CD14-positive monocyte (primary cell): Measurements from ENCODE around the gene ZNF804B. TPM values are rescaled to one million over a fixed set of nuclear protein-coding genes. Genes with fewer than 3 reads are reported as not detected.

Experiments
- DNase-seq, 3 donors: peaks; one replicate each; pipeline ENCODE4 v3.0.0-alpha.2; 2011 to 2022
- H2AFZ ChIP-seq: 2 replicates; pipeline ENCODE4 v1.6.0; 2012; ENCODE audit warnings: mild to moderate bottlenecking, low read depth, low read length, inconsistent platforms; ENCODE audit not compliant: insufficient read depth, poor library complexity, severe bottlenecking
- H3K27ac ChIP-seq, 2 donors: 1 replicate in 1 of 2; 2 replicates in 1 of 2; pipeline ENCODE4 v1.5.1; 2012 to 2013; ENCODE audit warnings: low read length in 2 of 2, control low read depth in 1 of 2, inconsistent platforms in 1 of 2, low read depth in 1 of 2, mild to moderate bottlenecking in 1 of 2
- H3K27me3 ChIP-seq, 2 donors: one replicate each; pipeline versions ENCODE4 v1.6.0 to v1.6.1; 2011 to 2013; ENCODE audit warnings: low read length in 2 of 2; ENCODE audit not compliant: control insufficient read depth in 2 of 2, insufficient read depth in 2 of 2
- H3K36me3 ChIP-seq, 2 donors: replicated peaks in 1 of 2; 1 replicate in 1 of 2; 2 replicates in 1 of 2; pipeline versions ENCODE4 v1.5.1 to v1.6.1; 2012 to 2013; ENCODE audit warnings: low read length in 2 of 2, control low read depth in 1 of 2, inconsistent platforms in 1 of 2, mild to moderate bottlenecking in 1 of 2; ENCODE audit not compliant: insufficient read depth in 2 of 2, control insufficient read depth in 1 of 2
- H3K4me1 ChIP-seq, 2 donors: 1 replicate in 1 of 2; 2 replicates in 1 of 2; pipeline versions ENCODE4 v1.5.1 to v1.6.1; 2012 to 2013; ENCODE audit warnings: low read length in 2 of 2, control low read depth in 1 of 2, inconsistent platforms in 1 of 2, mild to moderate bottlenecking in 1 of 2, moderate library complexity in 1 of 2; ENCODE audit not compliant: insufficient read depth in 2 of 2, control insufficient read depth in 1 of 2
- H3K4me2 ChIP-seq: replicated peaks from 2 replicates; pipeline ENCODE3; 2012; ENCODE audit warnings: low read length, moderate library complexity, mild to moderate bottlenecking; ENCODE audit not compliant: poor library complexity, severe bottlenecking; ENCODE audit errors: extremely low read depth
- H3K4me3 ChIP-seq, 3 experiments: fragments of 200-600 bp in 1 of 3; sonication (generic) in 1 of 3; replicated peaks in 1 of 3; 1 replicate in 2 of 3; 2 replicates in 1 of 3; pipeline ENCODE4 v1.5.1; 2011 to 2013; ENCODE audit warnings: low read length in 3 of 3, mild to moderate bottlenecking in 3 of 3, control low read depth in 2 of 3, low read depth in 2 of 3, inconsistent platforms in 1 of 3, moderate library complexity in 1 of 3
- H3K79me2 ChIP-seq: 2 replicates; pipeline ENCODE4 v1.6.0; 2012; ENCODE audit warnings: mild to moderate bottlenecking, control low read depth, inconsistent platforms, low read length, moderate library complexity; ENCODE audit not compliant: insufficient read depth
- H3K9ac ChIP-seq: 2 replicates; pipeline ENCODE4 v1.6.0; 2017; ENCODE audit warnings: low read length, mild to moderate bottlenecking; ENCODE audit not compliant: insufficient read depth, poor library complexity, severe bottlenecking
- H3K9me3 ChIP-seq, 2 donors: replicated peaks in 1 of 2; 1 replicate in 1 of 2; 2 replicates in 1 of 2; pipeline versions ENCODE4 v1.5.1 to v1.6.1; 2012 to 2013; ENCODE audit warnings: low read length in 2 of 2, control low read depth in 1 of 2; ENCODE audit not compliant: control insufficient read depth in 1 of 2, insufficient read depth in 1 of 2
- H4K20me1 ChIP-seq: 2 replicates; pipeline ENCODE4 v1.6.0; 2012; ENCODE audit warnings: mild to moderate bottlenecking, low read length, control low read depth, moderate library complexity; ENCODE audit not compliant: insufficient read depth
- H3K27ac Mint-ChIP-seq, 7 donors: one replicate each; pipeline ENCODE4 v1.8.0; 2020; ENCODE audit warnings: mild to moderate bottlenecking in 7 of 7, mixed read lengths in 7 of 7, moderate library complexity in 6 of 7, inconsistent platforms in 2 of 7
- H3K27me3 Mint-ChIP-seq, 3 donors: one replicate each; pipeline ENCODE4 v1.8.0; 2021 to 2022; ENCODE audit warnings: low read depth in 3 of 3, mild to moderate bottlenecking in 3 of 3, mixed read lengths in 3 of 3, moderate library complexity in 3 of 3, inconsistent platforms in 1 of 3
- H3K36me3 Mint-ChIP-seq, 2 donors: one replicate each; pipeline ENCODE4 v1.8.0; 2020; ENCODE audit warnings: mixed read lengths in 2 of 2, inconsistent platforms in 1 of 2, mild to moderate bottlenecking in 1 of 2
- H3K4me1 Mint-ChIP-seq: one replicate; pipeline ENCODE4 v1.8.0; 2020; ENCODE audit warnings: mild to moderate bottlenecking, mixed read lengths
- H3K4me3 Mint-ChIP-seq, 2 donors: one replicate each; pipeline ENCODE4 v1.8.0; 2020; ENCODE audit warnings: mild to moderate bottlenecking in 2 of 2, mixed read lengths in 2 of 2, moderate library complexity in 1 of 2
- H3K9me3 Mint-ChIP-seq, 7 donors: one replicate each; pipeline ENCODE4 v1.8.0; 2020 to 2022; ENCODE audit warnings: mixed read lengths in 7 of 7, mild to moderate bottlenecking in 6 of 7, moderate library complexity in 6 of 7, inconsistent platforms in 2 of 7
- WGBS: methylation state at CpG from one replicate; pipeline ENCODE4 v1.1.5; 2013; ENCODE audit warnings: missing lambda C conversion rate; ENCODE audit not compliant: insufficient coverage; 5-methylcytosine and 5-hydroxymethylcytosine counted together
- intact Hi-C, 2 donors: fragments of 100-400 bp; cut with micrococcal nuclease; formaldehyde crosslinking; loops; one replicate each; pipeline versions ENCODE4 v1.15.0 to v1.15.1; 2023
- polyA plus RNA-seq, 3 donors: library from polyadenylated mRNA; depleted of rRNA in 1 of 3; unstranded in 2 of 3; stranded (reverse) in 1 of 3; fragments of 300-500 nt in 2 of 3; fragments of >200 nt in 1 of 3; fragmentation: Illumina TruSeq in 2 of 3; gene quantifications; 1 replicate in 2 of 3; 2 replicates in 1 of 3; pipeline ENCODE4 v1.2.3, GENCODE V29; 2012 to 2021
- TF ChIP-seq, protein P1 (sequence below): fragments of 200-600 bp; IDR thresholded peaks from one replicate; pipeline ENCODE4 v1.8.0; 2022; ENCODE audit warnings: antibody characterized with exemption, mild to moderate bottlenecking

ZNF804B gene
- polyA plus RNA-seq, 3 donors, result not detected

DNA sequence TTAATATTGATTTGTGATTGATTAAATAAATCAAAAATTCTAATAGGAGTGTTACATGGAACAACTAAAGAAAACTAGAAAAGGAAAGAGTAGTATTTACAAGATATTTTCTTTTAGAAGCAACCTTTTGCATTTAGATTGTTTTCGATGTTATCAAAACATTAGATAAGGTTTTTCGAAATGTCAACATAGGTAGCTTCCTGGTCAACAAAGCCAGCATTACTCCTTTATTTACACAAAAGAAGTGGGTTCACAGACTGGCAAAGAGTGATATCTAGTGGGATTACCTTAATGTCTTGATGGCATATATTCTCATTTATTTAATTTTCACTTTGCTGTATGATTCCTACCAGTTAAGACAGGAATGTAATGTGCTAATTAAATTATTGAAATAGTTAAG, 153.4 kb downstream of the ZNF804B start:
- Mint-ChIP-seq H3K27ac (no peak overlapping the region), H3K9me3 (peaks cover 0 to 2% (median 0%) of the 10 kb centered on the region in 7 donors), H3K4me3 (no peak overlapping the region), H3K27me3 (no peaks in the 10 kb centered on the region), H3K4me1 (no peaks in the 10 kb centered on the region), H3K36me3 (no peaks in the 10 kb centered on the region)
- no peaks in the 10 kb centered on the region for H3K27me3 ChIP-seq
- H3K27ac ChIP-seq, result no peak overlapping the region
- H3K4me1 ChIP-seq, result no peaks in the 10 kb centered on the region
- no peaks in the 10 kb centered on the region for H3K9me3 ChIP-seq
- H3K36me3 ChIP-seq, result no peaks in the 10 kb centered on the region
- no peak overlapping the region for H3K4me3 ChIP-seq
- no peaks in the 10 kb centered on the region for H4K20me1 ChIP-seq
- H3K9ac ChIP-seq, result no peak overlapping the region
- DNase-seq, result no peak
- TF ChIP-seq, protein P1, sequence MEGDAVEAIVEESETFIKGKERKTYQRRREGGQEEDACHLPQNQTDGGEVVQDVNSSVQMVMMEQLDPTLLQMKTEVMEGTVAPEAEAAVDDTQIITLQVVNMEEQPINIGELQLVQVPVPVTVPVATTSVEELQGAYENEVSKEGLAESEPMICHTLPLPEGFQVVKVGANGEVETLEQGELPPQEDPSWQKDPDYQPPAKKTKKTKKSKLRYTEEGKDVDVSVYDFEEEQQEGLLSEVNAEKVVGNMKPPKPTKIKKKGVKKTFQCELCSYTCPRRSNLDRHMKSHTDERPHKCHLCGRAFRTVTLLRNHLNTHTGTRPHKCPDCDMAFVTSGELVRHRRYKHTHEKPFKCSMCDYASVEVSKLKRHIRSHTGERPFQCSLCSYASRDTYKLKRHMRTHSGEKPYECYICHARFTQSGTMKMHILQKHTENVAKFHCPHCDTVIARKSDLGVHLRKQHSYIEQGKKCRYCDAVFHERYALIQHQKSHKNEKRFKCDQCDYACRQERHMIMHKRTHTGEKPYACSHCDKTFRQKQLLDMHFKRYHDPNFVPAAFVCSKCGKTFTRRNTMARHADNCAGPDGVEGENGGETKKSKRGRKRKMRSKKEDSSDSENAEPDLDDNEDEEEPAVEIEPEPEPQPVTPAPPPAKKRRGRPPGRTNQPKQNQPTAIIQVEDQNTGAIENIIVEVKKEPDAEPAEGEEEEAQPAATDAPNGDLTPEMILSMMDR, result no peak
- WGBS, result no CpG with 5 or more reads among the region's 2 CpGs
- H3K4me2 ChIP-seq, result no peak overlapping the region
- no peak overlapping the region for H2AFZ ChIP-seq
- no peaks in the 10 kb centered on the region for H3K79me2 ChIP-seq
- intact Hi-C loops, result no loop called here

DNA sequence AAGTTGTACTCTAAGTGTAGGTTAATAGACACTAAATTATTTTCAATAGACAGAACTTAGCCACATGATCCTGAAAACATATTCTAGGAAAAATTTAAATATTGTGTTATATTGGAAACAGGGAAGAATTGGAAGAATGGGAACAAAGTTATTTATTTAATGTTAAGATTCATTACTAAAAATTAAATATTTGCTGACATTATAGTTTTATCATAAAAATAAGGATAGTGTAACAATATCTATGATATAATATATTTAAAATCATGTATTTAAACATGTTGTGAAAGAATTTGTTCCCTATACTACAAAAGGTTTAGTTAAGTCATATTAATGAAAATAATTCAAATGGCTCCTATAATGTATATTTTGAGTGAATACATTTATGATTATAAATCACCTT, 156.1 kb downstream of the ZNF804B start:
- Histone ChIP-seq H3K36me3 (no peaks in the 10 kb centered on the region), H3K27me3 (no peaks in the 10 kb centered on the region), H3K4me2 (no peak overlapping the region), H3K9me3 (no peaks in the 10 kb centered on the region), H3K4me3 (no peak overlapping the region), H4K20me1 (no peaks in the 10 kb centered on the region), H3K4me1 (no peaks in the 10 kb centered on the region), H2AFZ (no peak overlapping the region), H3K79me2 (no peaks in the 10 kb centered on the region), H3K27ac (no peak overlapping the region), H3K9ac (no peak overlapping the region)
- H3K4me1 Mint-ChIP-seq, result no peaks in the 10 kb centered on the region
- H3K36me3 Mint-ChIP-seq, result no peaks in the 10 kb centered on the region
- no peak overlapping the region for H3K27ac Mint-ChIP-seq
- intact Hi-C loops, result no loop called here
- no peak for DNase-seq
- H3K9me3 Mint-ChIP-seq, result peaks cover 0 to 2% (median 0%) of the 10 kb centered on the region in 7 donors
- H3K4me3 Mint-ChIP-seq, result no peak overlapping the region
- TF ChIP-seq, protein P1, result no peak
- no peaks in the 10 kb centered on the region for H3K27me3 Mint-ChIP-seq
